Measurements from ENCODE around the gene RERE.

GRCh38 chr1:8747879-8748825 lies 69.3 kb downstream of the RERE start:
- TF ChIP-seq EZH2 (IDR thresholded peaks at IDR 0.05), result no peak
- no peak for TF ChIP-seq POLR2AphosphoS5 (IDR thresholded peaks at IDR 0.05; ENCODE audit: borderline replicate concordance, low read depth, low read length)

All from SK-N-MC (cell line).